HK-2 (cell line): ENCODE results near the gene NR0B1.

Experiments
- DNase-seq: peaks from one replicate; pipeline ENCODE4 v3.0.0-alpha.2; 2018; ENCODE audit not compliant: unreplicated experiment

The NR0B1 gene, protein sequence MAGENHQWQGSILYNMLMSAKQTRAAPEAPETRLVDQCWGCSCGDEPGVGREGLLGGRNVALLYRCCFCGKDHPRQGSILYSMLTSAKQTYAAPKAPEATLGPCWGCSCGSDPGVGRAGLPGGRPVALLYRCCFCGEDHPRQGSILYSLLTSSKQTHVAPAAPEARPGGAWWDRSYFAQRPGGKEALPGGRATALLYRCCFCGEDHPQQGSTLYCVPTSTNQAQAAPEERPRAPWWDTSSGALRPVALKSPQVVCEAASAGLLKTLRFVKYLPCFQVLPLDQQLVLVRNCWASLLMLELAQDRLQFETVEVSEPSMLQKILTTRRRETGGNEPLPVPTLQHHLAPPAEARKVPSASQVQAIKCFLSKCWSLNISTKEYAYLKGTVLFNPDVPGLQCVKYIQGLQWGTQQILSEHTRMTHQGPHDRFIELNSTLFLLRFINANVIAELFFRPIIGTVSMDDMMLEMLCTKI

GRCh38 chrX:30309139-30309571 is at the start of gene NR0B1:
Gene NR0B1 (minus strand): TSS chrX:30309390. CDS start chrX:30309363, 27 bp downstream.
- no peak for DNase-seq

- DNase-seq: no peak
Measured at GRCh38 chrX:30349946-30350345, 40.8 kb upstream of the NR0B1 start.

DNA sequence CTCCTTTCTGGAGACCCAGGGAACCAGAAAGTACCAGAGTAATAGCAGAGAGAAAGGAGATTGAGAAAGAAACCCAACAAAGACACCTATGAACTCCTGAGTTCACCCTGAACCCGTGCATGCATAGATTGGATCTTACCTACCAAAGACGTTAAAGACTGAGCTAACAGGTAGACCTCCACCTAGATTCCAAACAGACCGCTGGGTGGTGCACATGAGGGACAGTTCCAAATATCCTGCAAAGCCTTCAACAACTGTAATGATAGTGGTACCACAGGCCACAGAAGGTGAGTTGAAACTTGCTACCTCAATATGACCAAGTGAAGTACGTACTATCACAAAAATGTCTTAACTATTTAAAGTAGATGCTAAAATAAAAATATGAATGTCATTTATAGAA is 34.0 kb upstream of the NR0B1 start:
- no peak for DNase-seq

- no peak for DNase-seq
Measured at GRCh38 chrX:30340753-30341152, 31.6 kb upstream of the NR0B1 start.

GRCh38 chrX:30327762-30328161 is 18.6 kb upstream of the NR0B1 start:
- no peak for DNase-seq

DNA sequence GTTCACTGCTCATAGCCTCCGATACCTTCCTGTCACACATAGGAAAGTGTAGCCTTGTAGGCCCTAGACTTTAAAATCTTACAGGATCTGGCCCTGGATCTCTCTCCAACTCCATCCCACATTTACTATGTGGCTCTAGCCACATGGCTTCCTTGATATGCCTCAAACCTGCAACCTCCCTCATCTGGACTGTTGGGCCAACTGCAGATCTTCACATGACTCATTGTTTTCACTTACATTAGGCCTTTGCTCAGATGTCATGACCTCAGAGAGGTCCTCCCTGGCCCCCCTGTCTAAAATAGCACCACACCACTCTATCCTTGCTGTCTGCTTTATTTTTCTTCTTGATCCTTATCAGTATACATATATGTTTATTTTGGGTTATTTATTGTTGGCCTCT is 8.1 kb upstream of the NR0B1 start:
- DNase-seq: no peak

GRCh38 chrX:30313322-30313721 is 4.1 kb upstream of the NR0B1 start:
- DNase-seq: no peak

DNA sequence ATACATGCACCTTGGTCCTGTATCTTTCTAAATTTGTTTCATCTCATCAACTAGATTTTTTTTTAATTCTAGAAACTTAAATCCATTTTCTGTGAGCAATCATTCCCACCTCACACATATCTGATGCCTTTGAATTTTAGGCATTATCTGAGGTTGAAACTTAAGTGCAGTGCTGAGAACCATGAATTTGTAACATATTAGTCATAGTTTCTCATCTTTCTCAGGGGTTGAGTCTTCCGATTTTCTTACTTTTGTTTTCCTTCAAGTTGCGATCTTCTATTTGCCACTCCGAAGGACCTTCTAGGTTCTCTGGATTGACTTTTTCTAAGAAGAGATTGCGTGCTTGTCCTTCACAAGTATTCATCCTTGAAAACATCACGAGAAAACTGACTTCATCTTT is 3.7 kb upstream of the NR0B1 start:
- no peak for DNase-seq

- DNase-seq: no peak
Measured at GRCh38 chrX:30310429-30311206, 1.4 kb upstream of the NR0B1 start.

- no peak for DNase-seq
Measured at GRCh38 chrX:30308263-30309138, 689 bp downstream of the NR0B1 start.

DNA sequence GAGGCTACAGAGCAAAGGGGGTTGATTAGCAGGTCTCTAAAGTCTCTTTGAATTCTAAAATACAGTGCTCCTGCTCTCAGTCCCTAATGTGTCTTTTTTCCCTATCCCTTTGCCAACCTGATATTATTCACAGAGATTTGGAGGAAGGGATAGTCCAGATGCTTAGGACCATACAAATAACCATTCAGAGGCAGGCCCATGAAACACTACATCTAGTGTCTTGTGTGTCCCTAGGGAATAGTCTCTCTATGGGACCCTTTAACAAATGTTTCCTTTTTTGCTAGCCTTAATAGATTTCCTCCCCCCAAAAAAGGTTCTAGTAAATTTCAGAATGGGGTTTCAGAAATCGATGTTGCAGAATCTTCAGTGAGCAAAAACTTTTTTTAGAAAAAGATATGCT is 1.7 kb downstream of the NR0B1 start:
- no peak for DNase-seq

- no peak for DNase-seq
Measured at GRCh38 chrX:30304866-30305265, 4.3 kb downstream of the NR0B1 start.

DNA sequence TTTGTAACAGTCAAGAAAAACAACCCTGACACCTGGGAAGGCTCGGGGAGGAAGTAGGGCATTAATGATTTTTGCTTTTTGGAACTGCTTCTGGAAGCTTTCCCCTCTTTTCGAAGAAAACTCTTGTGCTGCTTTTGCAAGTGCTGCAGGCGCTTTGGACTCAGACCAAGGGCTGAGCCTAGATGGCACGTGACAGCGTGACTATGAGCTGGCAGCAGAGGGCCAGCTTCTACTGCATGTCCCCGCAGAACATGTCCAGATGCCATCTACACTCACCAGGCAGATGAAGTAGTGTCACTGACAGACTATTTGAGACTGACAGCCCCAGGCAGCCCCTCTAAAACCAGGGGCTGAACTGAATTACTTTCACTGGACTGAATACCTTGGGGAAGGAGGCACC is 6.2 kb downstream of the NR0B1 start:
- DNase-seq: no peak

DNA sequence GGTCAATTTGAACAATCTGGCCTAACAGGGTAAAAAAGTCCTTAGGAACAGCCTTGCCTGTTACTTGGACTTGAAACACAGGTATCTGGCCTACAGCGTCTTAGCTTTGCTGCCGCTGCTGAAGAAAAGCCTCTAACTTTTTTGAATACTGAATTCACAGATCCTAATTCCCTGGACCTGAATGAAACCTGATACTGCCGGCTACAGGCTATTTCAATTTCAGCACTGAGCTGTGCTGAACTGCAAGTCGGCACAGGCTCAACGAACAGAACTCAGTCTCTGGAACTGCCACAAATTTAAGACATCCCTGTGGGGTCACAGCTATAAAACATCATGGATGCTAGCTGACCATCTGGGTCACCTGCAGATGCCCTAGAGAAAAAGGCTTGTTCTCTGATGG is 7.2 kb downstream of the NR0B1 start:
- DNase-seq: no peak

DNA sequence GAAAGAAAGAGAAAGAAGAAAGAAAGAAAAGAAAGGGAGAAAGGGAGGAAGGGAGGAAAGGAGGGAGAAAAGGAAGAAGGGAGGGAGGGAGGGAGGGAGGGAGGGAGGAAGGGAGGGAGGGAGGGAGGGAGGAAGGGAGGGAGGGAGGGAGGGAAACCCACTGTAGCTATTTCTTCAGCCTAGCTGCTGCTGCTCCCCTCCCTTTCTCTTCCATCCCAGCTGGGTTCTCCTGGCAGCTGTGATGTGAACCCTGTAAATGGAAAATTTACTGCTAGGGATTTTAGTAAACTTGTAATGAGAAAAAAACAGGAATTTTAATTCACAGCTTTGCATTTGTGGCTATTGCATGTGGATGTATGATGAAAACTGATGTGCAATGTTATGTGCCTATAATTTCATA is 8.0 kb downstream of the NR0B1 start:
- DNase-seq: no peak

DNA sequence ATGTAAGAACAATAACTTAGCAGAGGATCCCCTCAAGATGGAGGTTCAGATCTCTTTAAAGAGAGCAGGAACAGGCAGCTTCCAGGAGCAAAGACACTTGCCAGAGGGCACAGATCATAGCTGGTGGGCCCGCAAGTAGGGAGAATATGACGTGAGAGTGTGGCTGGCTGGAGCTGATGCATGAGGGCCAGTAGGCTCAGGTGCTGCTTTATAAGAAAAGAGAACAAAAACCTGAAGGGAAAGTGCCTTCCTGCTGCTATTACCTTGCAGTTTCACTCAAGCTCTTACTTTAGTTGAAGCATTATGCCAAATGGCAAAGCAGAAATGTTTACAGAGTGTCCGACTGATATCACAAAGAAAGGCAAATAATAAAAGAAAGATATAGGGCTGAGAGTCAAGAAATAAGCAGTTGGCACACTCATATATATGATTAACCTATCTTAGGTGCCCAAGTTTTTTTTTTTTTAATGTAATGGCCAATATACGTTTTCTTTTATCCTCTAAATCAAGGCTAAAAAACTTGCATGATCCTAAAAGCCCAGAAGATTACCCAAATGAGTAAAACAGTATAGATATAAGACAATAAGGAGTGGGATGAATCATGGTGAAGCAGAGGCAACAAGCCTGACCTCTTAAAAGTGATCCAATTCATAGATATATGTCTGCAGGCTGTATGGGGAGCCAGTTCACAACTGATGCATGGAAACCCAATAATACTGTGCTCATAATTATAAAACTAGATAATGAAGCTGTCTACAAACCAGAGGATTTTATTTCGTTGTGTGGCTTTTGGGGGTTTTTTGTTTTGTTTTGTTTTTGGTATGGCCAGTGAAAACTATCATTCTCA is 12.6 kb downstream of the NR0B1 start:
- no peak for DNase-seq

DNA sequence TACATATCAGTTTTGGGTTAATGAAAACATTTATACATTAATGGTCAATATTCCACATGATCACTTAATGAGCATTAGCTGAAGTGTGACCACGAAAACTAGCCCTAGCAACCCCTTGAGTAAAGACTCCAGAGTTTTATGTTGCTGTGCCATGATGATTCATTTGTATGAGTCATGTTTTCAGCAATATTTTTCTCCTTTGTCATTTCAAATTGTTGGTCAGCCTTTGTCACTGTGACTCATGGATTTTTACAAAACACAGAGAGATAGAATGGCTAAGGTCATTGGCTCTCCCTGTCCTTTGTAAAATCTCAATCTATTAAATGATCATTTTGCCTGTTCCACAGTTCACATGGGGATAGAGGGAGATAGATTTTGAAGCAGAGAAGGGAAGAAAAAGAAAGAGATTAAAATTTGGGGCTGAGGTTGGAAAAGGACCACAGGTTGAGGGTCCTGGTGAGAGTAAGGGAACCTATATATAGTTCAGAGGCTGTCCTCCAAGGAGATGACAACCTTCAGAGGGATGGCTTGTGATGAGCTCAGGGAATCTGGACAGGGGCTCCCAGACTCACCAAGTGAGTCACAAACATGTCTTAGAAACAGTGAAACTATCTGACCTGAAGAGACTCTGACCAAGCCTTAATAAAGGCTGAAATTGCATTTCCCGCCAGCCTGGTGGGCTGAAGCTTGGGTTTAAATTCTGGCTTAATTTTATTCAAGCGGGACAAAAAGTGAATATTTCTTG is 25.6 kb downstream of the NR0B1 start:
- peak; percentile 16 for DNase-seq

DNA sequence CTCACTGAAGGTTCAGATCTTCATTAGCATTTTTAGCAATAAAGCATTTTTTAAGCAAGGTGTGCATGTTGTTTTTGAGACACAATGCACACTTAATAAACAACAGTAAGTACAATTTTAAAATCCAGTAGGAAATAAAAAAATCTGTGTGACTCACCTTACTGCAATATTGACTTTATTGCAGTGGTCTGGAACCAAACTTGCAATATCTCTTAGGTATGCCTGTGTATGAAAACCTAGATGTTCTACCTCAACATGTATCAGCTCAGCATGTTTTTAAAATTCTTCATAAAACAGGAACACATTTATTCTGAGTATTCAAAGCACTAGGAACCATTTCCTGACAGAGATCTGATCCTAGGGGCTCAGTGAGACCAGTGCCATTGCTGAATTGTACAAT is 26.7 kb downstream of the NR0B1 start:
- no peak for DNase-seq

- DNase-seq: no peak
Measured at GRCh38 chrX:30280428-30280827, 28.8 kb downstream of the NR0B1 start.

DNA sequence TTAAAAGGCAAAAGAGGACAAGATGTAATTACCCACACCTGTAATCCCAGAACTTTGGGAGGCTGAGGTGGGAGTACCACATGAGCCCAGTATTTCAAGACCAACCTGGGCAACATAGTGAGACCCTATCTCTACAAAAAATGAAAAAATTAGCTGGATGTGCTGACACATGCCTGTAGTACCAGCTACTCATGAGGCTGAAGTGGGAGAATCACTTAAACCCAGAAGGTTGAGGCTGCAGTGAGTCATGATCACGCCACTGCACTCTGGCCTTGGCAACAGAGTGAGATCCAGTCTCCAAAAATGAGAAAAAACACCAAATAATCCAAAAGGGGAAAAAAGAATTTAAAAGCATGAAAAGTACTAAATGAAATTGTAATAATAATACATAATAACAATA is 30.8 kb downstream of the NR0B1 start:
- DNase-seq: peak; percentile 1
